Bronchial epithelial cell (primary cell): ENCODE results near the gene ATG4B. TPM values are rescaled to one million over a fixed set of nuclear protein-coding genes. Genes with fewer than 3 reads are reported as not detected.

ENCODE experiments used
- DNase-seq: peaks from one replicate; pipeline ENCODE4 v3.0.0-alpha.2; 2010; ENCODE audit warnings: low read depth
- FAIRE-seq: peaks from 2 replicates; lab custom pipeline; 2011; peaks lifted over from hg19 to GRCh38; lab: Jason Lieb, UNC
- H3K27me3 ChIP-seq: 2 replicates; pipeline ENCODE4 v1.5.1; 2011; ENCODE audit warnings: low read length; ENCODE audit not compliant: control insufficient read depth, insufficient read depth
- H3K36me3 ChIP-seq: 2 replicates; pipeline ENCODE4 v1.5.1; 2011; ENCODE audit warnings: low read length; ENCODE audit not compliant: control insufficient read depth, insufficient read depth
- H3K4me3 ChIP-seq: 2 replicates; pipeline ENCODE4 v1.5.1; 2011; ENCODE audit warnings: mild to moderate bottlenecking, low read depth, low read length, control low read depth
- CTCF ChIP-seq: IDR thresholded peaks from 2 replicates; pipeline ENCODE4 v1.5.1; 2011; ENCODE audit warnings: mild to moderate bottlenecking, moderate library complexity, low read length, control low read depth, inconsistent platforms; ENCODE audit not compliant: insufficient read depth, severe bottlenecking
- total RNA-seq: library from RNA; depleted of rRNA; stranded (reverse); fragments of >200 nt; gene quantifications from 2 replicates; pipeline ENCODE4 v1.2.1, GENCODE V29; 2014

ATG4B gene
- total RNA-seq, 1 donor from 2014 or later, result 51.3 TPM

- no peak for TF ChIP-seq CTCF
- DNase-seq (no peak), FAIRE-seq (no peak)
- H3K27me3 ChIP-seq, result no peaks in the 10 kb centered on the region
- no peak overlapping the region for H3K4me3 ChIP-seq
- peaks cover 27% of the 10 kb centered on the region for H3K36me3 ChIP-seq
Observed at GRCh38 chr2:241670333-241671110, 33.0 kb downstream of the ATG4B start.

GRCh38 chr2:241671457-241672240, 34.2 kb downstream of the ATG4B start:
- peak; percentile 60 for FAIRE-seq
- Histone ChIP-seq H3K36me3 (peaks cover 24% of the 10 kb centered on the region), H3K27me3 (no peaks in the 10 kb centered on the region), H3K4me3 (no peak overlapping the region)
- no peak for DNase-seq
- no peak for TF ChIP-seq CTCF

- TF ChIP-seq CTCF, result no peak
- DNase-seq, result no peak
- peaks cover 23% of the 10 kb centered on the region for H3K36me3 ChIP-seq
Observed at GRCh38 chr2:241672243-241673188, 35.0 kb downstream of the ATG4B start.

GRCh38 chr2:241673189-241673663, 35.7 kb downstream of the ATG4B start:
- peaks cover 21% of the 10 kb centered on the region for H3K36me3 ChIP-seq
- FAIRE-seq (no peak), DNase-seq (no peak)
- H3K27me3 ChIP-seq, result no peaks in the 10 kb centered on the region
- TF ChIP-seq CTCF, result no peak
- no peak overlapping the region for H3K4me3 ChIP-seq

More at GRCh38 chr2:241672243-241673188, 35.0 kb downstream of the ATG4B start:
- no peak for FAIRE-seq
- Histone ChIP-seq H3K4me3 (no peak overlapping the region), H3K27me3 (no peaks in the 10 kb centered on the region)
